ENCODE data around the gene GABBR2. TPM values are rescaled to one million over a fixed set of nuclear protein-coding genes. Genes with fewer than 3 reads are reported as not detected.
A peak's percentile ranks its signal among the peaks of the same experiment; 100 is the strongest.

GABBR2 gene
- total and polyA plus RNA-seq, 2 of the 8 experiments (the other 6 are each of a cell fraction or from before 2014, with no cell fraction given), result 0.50 to 1.2 TPM

DNA sequence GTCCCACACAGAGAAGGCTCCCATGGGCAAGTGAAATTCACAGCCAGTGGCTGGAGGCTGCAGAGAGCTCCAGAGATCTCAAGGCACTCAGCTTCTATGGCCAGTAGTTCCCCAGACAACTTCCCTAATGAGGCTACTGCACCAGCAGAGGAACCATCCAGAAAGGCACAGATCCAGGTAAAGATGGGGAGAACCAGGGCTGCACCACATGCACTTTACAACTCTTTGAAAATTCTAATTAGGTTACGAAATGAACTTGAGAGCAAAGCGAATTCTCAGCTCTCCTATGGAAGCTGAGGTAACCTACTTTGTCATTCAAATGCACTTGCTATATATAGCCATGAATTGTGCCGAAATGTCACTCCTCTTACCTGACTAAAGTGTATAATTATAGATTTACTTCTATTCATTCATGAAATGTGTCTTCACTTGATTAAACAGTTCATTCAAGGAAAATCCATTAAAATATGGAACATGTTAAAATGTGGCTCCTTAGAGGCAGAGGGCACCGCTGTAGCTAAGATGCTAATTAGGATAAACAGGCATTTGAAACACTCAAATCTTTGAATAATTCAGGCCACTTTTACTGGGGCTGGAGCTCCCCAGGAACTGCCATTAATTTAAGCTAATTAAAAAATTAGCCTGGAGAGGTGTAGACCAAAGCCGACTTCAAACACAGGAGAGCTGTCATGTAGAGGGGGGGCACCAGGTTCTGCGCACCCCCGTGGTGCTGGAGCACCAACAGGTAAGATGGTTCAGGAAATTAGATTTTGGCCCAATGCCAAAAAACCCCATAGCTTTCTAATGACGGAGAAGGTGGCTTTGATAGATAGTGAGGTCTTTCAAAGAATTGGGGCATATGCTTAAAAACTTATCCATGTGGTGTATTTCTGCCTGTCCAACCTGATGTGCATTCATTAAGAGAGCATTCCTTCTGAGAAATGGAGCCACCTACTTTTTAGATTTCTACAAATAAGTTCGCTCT lies 204.1 kb downstream of the GABBR2 start:
- FAIRE-seq (no peak), DNase-seq (ENCODE audit: low read depth in 1 of 2, low spot score in 2 of 2) (no peak)
- Histone ChIP-seq H2BK20ac (ENCODE audit: low read length) (no peak overlapping the region; the same call in 1 of the 2 replicates), H4K5ac (ENCODE audit: insufficient read length, low read depth, low read length) (no peak overlapping the region), H3K14ac (ENCODE audit: insufficient read length) (no peak overlapping the region), H3K9me3 (ENCODE audit: insufficient read depth in 2 of 2, low read depth in 1 of 2, low read length in 1 of 2) (peaks cover 9 to 13% of the 10 kb centered on the region in 2 experiments), H2BK120ac (replicated peaks; ENCODE audit: low read depth, low read length) (no peak overlapping the region), H2BK12ac (ENCODE audit: low read depth, low read length) (0 out of 2 replicates have a peak overlapping the region, but pooled peaks have one; percentile 27), H3K4ac (replicated peaks; ENCODE audit: insufficient read length, low read depth, low read length) (no peak overlapping the region), H4K20me1 (replicated peaks in 1 of 2; ENCODE audit: control insufficient read depth in 1 of 2, insufficient read depth in 2 of 2, low read length in 2 of 2) (no peaks in the 10 kb centered on the region), H3K18ac (ENCODE audit: extremely low read depth, low read length) (no peak overlapping the region), H4K8ac (ENCODE audit: extremely low read depth, insufficient read depth, low read length) (no peak overlapping the region), H3K79me2 (ENCODE audit: control insufficient read depth in 1 of 2, insufficient read depth in 2 of 2, low read length in 2 of 2) (no peaks in the 10 kb centered on the region), H2AFZ (ENCODE audit: low read length) (0 out of 2 replicates have a peak overlapping the region, but pooled peaks have one; percentile 33), H3K9ac (replicated peaks in 1 of 4; ENCODE audit: extremely low read depth in 1 of 4, low read depth in 3 of 4, low read length in 3 of 4) (no peak overlapping the region), H3K23me2 (ENCODE audit: low read depth, low read length) (no peaks in the 10 kb centered on the region), H3K56ac (replicated peaks; ENCODE audit: insufficient read length, low read depth, low read length) (no peak overlapping the region), H3K23ac (ENCODE audit: insufficient read length) (no peak overlapping the region), H2BK5ac (ENCODE audit: low read depth, low read length) (no peak overlapping the region), H3K4me1 (replicated peaks in 1 of 4; ENCODE audit: control insufficient read depth in 3 of 4, insufficient read depth in 4 of 4, low read length in 3 of 4) (peaks cover 0 to 11% (median 5%) of the 10 kb centered on the region in 4 experiments; a peak in 6 of 7 replicates), H3K4me3 (ENCODE audit: extremely low read depth in 1 of 4, insufficient read depth in 2 of 4, low read depth in 3 of 4, low read length in 4 of 4) (no peak overlapping the region), H2AK5ac (ENCODE audit: low read depth, low read length) (no peak overlapping the region), H3K36me3 (ENCODE audit: control insufficient read depth in 2 of 4, insufficient read depth in 4 of 4, low read length in 3 of 4) (no peaks in the 10 kb centered on the region), H3K27me3 (replicated peaks in 1 of 4; ENCODE audit: control insufficient read depth in 3 of 4, extremely low read depth in 1 of 4, insufficient read depth in 3 of 4, low read length in 3 of 4) (no peaks in the 10 kb centered on the region), H2BK15ac (ENCODE audit: low read length) (no peak overlapping the region), H4K91ac (replicated peaks; ENCODE audit: insufficient read length, low read length) (no peak overlapping the region), H3K27ac (ENCODE audit: low read depth, low read length) (no peak overlapping the region), H3K79me1 (ENCODE audit: low read depth, low read length) (no peaks in the 10 kb centered on the region), H3K4me2 (ENCODE audit: insufficient read depth in 1 of 2, low read depth in 2 of 2, low read length in 2 of 2) (peak overlapping the region; percentile 23 to 34; a peak in 2 of 4 replicates)
- ChIA-PET CTCF (ENCODE audit: partially characterized antibody) (interaction anchor here (0.9 to 2.5 kb wide), 12 partner anchors 10 to 189 kb away, joined by 3 to 8 read pairs (median 4); no protein-coding TSS in a partner anchor), POLR2A (ENCODE audit: partially characterized antibody) (interaction anchor here (0.8 kb wide), 1 partner anchor 12 kb away, joined by 3 read pairs; no protein-coding TSS in a partner anchor)
- TF ChIP-seq POLR2A (IDR thresholded peaks at IDR 0.05; ENCODE audit: control extremely low read depth in 1 of 2, low read depth in 2 of 2, low read length in 2 of 2) (no peak), SP1 (IDR thresholded peaks at IDR 0.05; ENCODE audit: low read depth, low read length) (no peak), EGR1 (IDR thresholded peaks at IDR 0.05; ENCODE audit: borderline replicate concordance, low read depth, low read length) (no peak), SRF (IDR thresholded peaks at IDR 0.05; ENCODE audit: low read depth, low read length) (no peak), EZH2 (IDR thresholded peaks at IDR 0.05; ENCODE audit: low read depth, low read length, severe bottlenecking) (no peak)
- WGBS, 2 experiments (ENCODE audit: extremely low coverage in 1 of 2, insufficient coverage in 1 of 2, insufficient read length in 1 of 2, insufficient replicate concordance in 2 of 2, low coverage in 1 of 2, low lambda C conversion rate in 2 of 2, missing lambda C conversion rate in 1 of 2), result 75% methylated on average over 9 of the region's 9 CpGs; no CpG with 5 or more reads in 1 of the 2 experiments

Measured in H1 (cell line).